ENCODE results near the gene ZNF142.

ZNF142 gene

GRCh38 chr2:218648787-218649100, 10.7 kb downstream of the ZNF142 start:
- no peak for TF ChIP-seq CTCF (IDR thresholded peaks at IDR 0.05; ENCODE audit: borderline replicate concordance, insufficient read depth, low read depth, low read length)
- no peak overlapping the region for H3K4me3 ChIP-seq (ENCODE audit: low read depth, low read length)

GRCh38 chr2:218648088-218648786, 11.2 kb downstream of the ZNF142 start:
- peak; percentile 86 for TF ChIP-seq CTCF (IDR thresholded peaks at IDR 0.05; ENCODE audit: borderline replicate concordance, insufficient read depth, low read depth, low read length)
- no peak overlapping the region for H3K4me3 ChIP-seq (ENCODE audit: low read depth, low read length)

GRCh38 chr2:218645126-218645525, 14.3 kb downstream of the ZNF142 start:
- TF ChIP-seq CTCF (IDR thresholded peaks at IDR 0.05; ENCODE audit: borderline replicate concordance, insufficient read depth, low read depth, low read length), result no peak
- no peak overlapping the region for H3K4me3 ChIP-seq (ENCODE audit: low read depth, low read length)

GRCh38 chr2:218644721-218645120, 14.7 kb downstream of the ZNF142 start:
- TF ChIP-seq CTCF (IDR thresholded peaks at IDR 0.05; ENCODE audit: borderline replicate concordance, insufficient read depth, low read depth, low read length), result no peak
- H3K4me3 ChIP-seq (ENCODE audit: low read depth, low read length), result no peak overlapping the region

- no peak for TF ChIP-seq CTCF (IDR thresholded peaks at IDR 0.05; ENCODE audit: borderline replicate concordance, insufficient read depth, low read depth, low read length)
- no peak overlapping the region for H3K4me3 ChIP-seq (ENCODE audit: low read depth, low read length)
These were observed 15.6 kb downstream of the ZNF142 start for GRCh38 chr2:218643751-218644310.

- no peak for TF ChIP-seq CTCF (IDR thresholded peaks at IDR 0.05; ENCODE audit: borderline replicate concordance, insufficient read depth, low read depth, low read length)
- H3K4me3 ChIP-seq (ENCODE audit: low read depth, low read length), result no peak overlapping the region
These were observed 16.6 kb downstream of the ZNF142 start for GRCh38 chr2:218642786-218643185.

GRCh38 chr2:218642121-218642656, 17.2 kb downstream of the ZNF142 start:
- no peak overlapping the region for H3K4me3 ChIP-seq (ENCODE audit: low read depth, low read length)
- no peak for TF ChIP-seq CTCF (IDR thresholded peaks at IDR 0.05; ENCODE audit: borderline replicate concordance, insufficient read depth, low read depth, low read length)

All from GM12875 (cell line).